GM12865 (cell line): ENCODE measurements around the gene AGTPBP1.
"Not testable (repeated sequence)": the region's sequence is repeated elsewhere in the genome, so short reads cannot be mapped to it uniquely, and the experiment has no call there.

Experiments used
- DNase-seq: peaks from one replicate; pipeline ENCODE4 v3.0.0; 2010; ENCODE audit warnings: low read depth
- H3K4me3 ChIP-seq: 2 replicates; pipeline ENCODE4 v1.5.1; 2011; ENCODE audit warnings: mild to moderate bottlenecking, low read depth, low read length, control low read depth
- TF ChIP-seq, protein P1 (sequence below): IDR thresholded peaks from 2 replicates; pipeline ENCODE4 v1.5.1; 2011; ENCODE audit warnings: low read length, control low read depth, low read depth, inconsistent platforms; ENCODE audit not compliant: insufficient read depth; ENCODE audit errors: missing control alignments

Gene AGTPBP1

GRCh38 chr9:85575868-85576267, 165.9 kb downstream of the AGTPBP1 start:
- no peak for DNase-seq
- TF ChIP-seq, protein P1, sequence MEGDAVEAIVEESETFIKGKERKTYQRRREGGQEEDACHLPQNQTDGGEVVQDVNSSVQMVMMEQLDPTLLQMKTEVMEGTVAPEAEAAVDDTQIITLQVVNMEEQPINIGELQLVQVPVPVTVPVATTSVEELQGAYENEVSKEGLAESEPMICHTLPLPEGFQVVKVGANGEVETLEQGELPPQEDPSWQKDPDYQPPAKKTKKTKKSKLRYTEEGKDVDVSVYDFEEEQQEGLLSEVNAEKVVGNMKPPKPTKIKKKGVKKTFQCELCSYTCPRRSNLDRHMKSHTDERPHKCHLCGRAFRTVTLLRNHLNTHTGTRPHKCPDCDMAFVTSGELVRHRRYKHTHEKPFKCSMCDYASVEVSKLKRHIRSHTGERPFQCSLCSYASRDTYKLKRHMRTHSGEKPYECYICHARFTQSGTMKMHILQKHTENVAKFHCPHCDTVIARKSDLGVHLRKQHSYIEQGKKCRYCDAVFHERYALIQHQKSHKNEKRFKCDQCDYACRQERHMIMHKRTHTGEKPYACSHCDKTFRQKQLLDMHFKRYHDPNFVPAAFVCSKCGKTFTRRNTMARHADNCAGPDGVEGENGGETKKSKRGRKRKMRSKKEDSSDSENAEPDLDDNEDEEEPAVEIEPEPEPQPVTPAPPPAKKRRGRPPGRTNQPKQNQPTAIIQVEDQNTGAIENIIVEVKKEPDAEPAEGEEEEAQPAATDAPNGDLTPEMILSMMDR: no peak
- H3K4me3 ChIP-seq: no peak overlapping the region

- not testable (repeated sequence) for DNase-seq, H3K4me3 ChIP-seq
These were observed 168.2 kb downstream of the AGTPBP1 start for GRCh38 chr9:85573546-85573945.

GRCh38 chr9:85572917-85573316, 168.8 kb downstream of the AGTPBP1 start:
- not testable (repeated sequence) for DNase-seq

GRCh38 chr9:85569988-85570387, 171.8 kb downstream of the AGTPBP1 start:
- H3K4me3 ChIP-seq: no peak overlapping the region
- TF ChIP-seq, protein P1: no peak
- DNase-seq: no peak

More at GRCh38 chr9:85572917-85573316, 168.8 kb downstream of the AGTPBP1 start:
- H3K4me3 ChIP-seq: not testable (repeated sequence)

GRCh38 chr9:85559526-85559925, 182.2 kb downstream of the AGTPBP1 start:
- DNase-seq: no peak
- no peak overlapping the region for H3K4me3 ChIP-seq
- TF ChIP-seq, protein P1: no peak

- TF ChIP-seq, protein P1: no peak
- peak; percentile 15 for DNase-seq
- no peak overlapping the region for H3K4me3 ChIP-seq
These were observed 187.4 kb downstream of the AGTPBP1 start for GRCh38 chr9:85554349-85554748.

DNA sequence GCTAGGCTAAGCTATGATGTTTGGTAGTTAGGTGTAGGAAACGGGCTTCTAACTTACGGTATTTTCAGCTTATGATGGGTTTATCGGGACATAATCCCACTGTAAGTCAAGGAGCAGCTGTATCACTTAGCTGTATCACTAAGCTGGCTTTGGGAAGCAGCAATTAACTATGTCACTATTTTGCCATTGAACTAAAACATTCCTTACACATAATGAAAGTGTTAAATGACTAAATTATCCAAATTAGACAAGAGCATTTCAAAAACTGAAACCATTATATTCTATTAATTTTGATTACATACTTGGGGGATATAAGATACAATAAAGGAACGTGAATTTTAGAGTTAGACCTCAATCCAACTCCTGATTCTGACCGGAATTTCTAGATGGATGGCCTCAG, 188.3 kb downstream of the AGTPBP1 start:
- no peak for DNase-seq
- no peak overlapping the region for H3K4me3 ChIP-seq
- TF ChIP-seq, protein P1: no peak

DNA sequence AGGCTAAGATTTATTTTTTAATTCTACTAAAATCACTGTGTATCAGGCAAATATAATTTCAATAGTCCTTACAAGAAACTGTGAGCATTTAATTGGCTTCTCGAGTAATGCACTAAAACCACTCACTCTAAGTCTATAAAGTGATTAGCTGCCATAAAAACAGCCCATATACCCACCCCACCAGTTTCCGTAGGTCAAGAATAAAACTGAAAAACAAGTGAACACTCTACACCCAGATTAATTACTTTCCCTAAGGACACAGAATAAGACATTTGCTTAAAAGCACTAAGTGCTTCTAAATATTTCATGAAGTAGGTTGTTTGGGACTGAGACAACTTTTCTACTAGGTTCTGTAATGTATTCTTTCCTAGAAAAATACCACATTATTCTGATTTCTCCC, 194.2 kb downstream of the AGTPBP1 start:
- no peak for DNase-seq
- H3K4me3 ChIP-seq: no peak overlapping the region
- TF ChIP-seq, protein P1: no peak
